Gastroesophageal sphincter (tissue), 4 donors: ENCODE measurements around the gene EXOC4. TPM values are rescaled to one million over a fixed set of nuclear protein-coding genes. Genes with fewer than 3 reads are reported as not detected.

Experiments
- ATAC-seq: fragments of 150-250 bp; one replicate; pipeline ENCODE4 v1.9.1; 2016; ENCODE audit warnings: mild to moderate bottlenecking, moderate library complexity
- H3K27ac ChIP-seq, 4 donors: fragments of 200-600 bp; sonication (generic) in 3 of 4; 1 replicate in 3 of 4; 2 replicates in 1 of 4; pipeline ENCODE4 v1.5.1; 2016 to 2019
- H3K27me3 ChIP-seq: fragments of 200-600 bp; sonication (generic); one replicate; pipeline ENCODE4 v1.5.1; 2019
- H3K36me3 ChIP-seq, 2 donors: fragments of 200-600 bp; sonication (generic); one replicate each; pipeline ENCODE4 v1.5.1; 2019; ENCODE audit warnings: control low read depth in 1 of 2
- H3K4me1 ChIP-seq, 3 donors: fragments of 200-600 bp; sonication (generic); 1 replicate in 2 of 3; 2 replicates in 1 of 3; pipeline ENCODE4 v1.5.1; 2016 to 2019; ENCODE audit warnings: control low read depth in 2 of 3
- H3K4me3 ChIP-seq, 2 donors: fragments of 200-600 bp; sonication (generic); one replicate each; pipeline ENCODE4 v1.5.1; 2019; ENCODE audit warnings: mild to moderate bottlenecking in 1 of 2, moderate library complexity in 1 of 2
- H3K9me3 ChIP-seq, 3 donors: fragments of 200-600 bp; sonication (generic); one replicate each; pipeline ENCODE4 v1.5.1; 2017 to 2019; ENCODE audit warnings: control low read depth in 2 of 3
- EP300 ChIP-seq: sonication (generic); formaldehyde crosslinking; IDR thresholded peaks from one replicate; pipeline ENCODE4 v1.6.1; 2017; ENCODE audit warnings: antibody characterized with exemption, mild to moderate bottlenecking
- POLR2A ChIP-seq, 2 donors: fragments of 450-650 bp; IDR thresholded peaks; one replicate each; pipeline ENCODE4 v1.6.1; 2017; ENCODE audit warnings: antibody characterized with exemption in 2 of 2, mild to moderate bottlenecking in 2 of 2, moderate library complexity in 1 of 2
- POLR2AphosphoS5 ChIP-seq: sonication (generic); formaldehyde crosslinking; IDR thresholded peaks from one replicate; pipeline ENCODE4 v1.6.1; 2017; ENCODE audit warnings: antibody characterized with exemption
- WGBS, 2 donors: methylation state at CpG; one replicate each; pipeline ENCODE4 v1.1.5; 2018; ENCODE audit warnings: low coverage in 1 of 2; 5-methylcytosine and 5-hydroxymethylcytosine counted together
- total RNA-seq, 4 donors: library from RNA; depleted of rRNA; stranded (reverse); fragments of >200 nt; gene quantifications; one replicate each; pipeline ENCODE4 v1.1.0, GENCODE V29; 2016
- TF ChIP-seq, protein P1 (sequence below), 4 experiments: fragments of 200-600 bp in 2 of 4; fragments of 450-650 bp in 2 of 4; sonication (generic) in 1 of 4; IDR thresholded peaks; one replicate each; pipeline ENCODE4 v1.5.1; 2017 to 2019; ENCODE audit warnings: antibody characterized with exemption in 4 of 4, mild to moderate bottlenecking in 2 of 4, moderate library complexity in 2 of 4

The EXOC4 gene
- total RNA-seq, 4 donors from 2014 or later: 46.3 to 85.8 (median 51.9) TPM

DNA sequence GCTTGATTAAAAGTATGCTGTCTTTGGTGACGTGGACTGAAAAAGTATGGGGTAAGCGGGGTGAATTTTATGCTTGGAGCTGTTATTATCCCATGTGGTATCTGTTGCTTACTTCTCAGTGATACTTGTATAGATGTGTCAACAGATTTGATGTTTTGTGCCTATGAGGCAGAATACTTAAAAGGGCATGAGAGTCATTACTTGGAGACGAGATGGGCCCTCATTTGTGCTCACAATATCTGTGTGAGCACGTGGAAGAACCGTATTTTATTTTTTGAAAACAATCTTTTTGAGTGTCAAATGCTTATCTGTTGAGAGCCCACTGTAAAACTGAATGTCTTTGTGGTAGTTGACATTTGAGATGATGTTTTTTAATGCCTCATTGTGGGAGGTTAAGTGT is 281.9 kb downstream of the EXOC4 start:
- no peaks in the 10 kb centered on the region for H3K27me3 ChIP-seq
- no peaks in the 10 kb centered on the region for H3K9me3 ChIP-seq
- 92 to 98% methylated on average over 5 of the region's 5 CpGs for WGBS, 2 donors
- no peak overlapping the region for H3K4me3 ChIP-seq
- no peak for ATAC-seq
- TF ChIP-seq EP300 (no peak), POLR2AphosphoS5 (no peak), POLR2A (IDR thresholded peaks at IDR 0.05) (no peak)
- TF ChIP-seq, protein P1, sequence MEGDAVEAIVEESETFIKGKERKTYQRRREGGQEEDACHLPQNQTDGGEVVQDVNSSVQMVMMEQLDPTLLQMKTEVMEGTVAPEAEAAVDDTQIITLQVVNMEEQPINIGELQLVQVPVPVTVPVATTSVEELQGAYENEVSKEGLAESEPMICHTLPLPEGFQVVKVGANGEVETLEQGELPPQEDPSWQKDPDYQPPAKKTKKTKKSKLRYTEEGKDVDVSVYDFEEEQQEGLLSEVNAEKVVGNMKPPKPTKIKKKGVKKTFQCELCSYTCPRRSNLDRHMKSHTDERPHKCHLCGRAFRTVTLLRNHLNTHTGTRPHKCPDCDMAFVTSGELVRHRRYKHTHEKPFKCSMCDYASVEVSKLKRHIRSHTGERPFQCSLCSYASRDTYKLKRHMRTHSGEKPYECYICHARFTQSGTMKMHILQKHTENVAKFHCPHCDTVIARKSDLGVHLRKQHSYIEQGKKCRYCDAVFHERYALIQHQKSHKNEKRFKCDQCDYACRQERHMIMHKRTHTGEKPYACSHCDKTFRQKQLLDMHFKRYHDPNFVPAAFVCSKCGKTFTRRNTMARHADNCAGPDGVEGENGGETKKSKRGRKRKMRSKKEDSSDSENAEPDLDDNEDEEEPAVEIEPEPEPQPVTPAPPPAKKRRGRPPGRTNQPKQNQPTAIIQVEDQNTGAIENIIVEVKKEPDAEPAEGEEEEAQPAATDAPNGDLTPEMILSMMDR (IDR thresholded peaks at IDR 0.05): no peak
- no peaks in the 10 kb centered on the region for H3K36me3 ChIP-seq
- H3K27ac ChIP-seq: no peak overlapping the region
- H3K4me1 ChIP-seq: peaks cover 0 to 7% (median 0%) of the 10 kb centered on the region in 3 donors

DNA sequence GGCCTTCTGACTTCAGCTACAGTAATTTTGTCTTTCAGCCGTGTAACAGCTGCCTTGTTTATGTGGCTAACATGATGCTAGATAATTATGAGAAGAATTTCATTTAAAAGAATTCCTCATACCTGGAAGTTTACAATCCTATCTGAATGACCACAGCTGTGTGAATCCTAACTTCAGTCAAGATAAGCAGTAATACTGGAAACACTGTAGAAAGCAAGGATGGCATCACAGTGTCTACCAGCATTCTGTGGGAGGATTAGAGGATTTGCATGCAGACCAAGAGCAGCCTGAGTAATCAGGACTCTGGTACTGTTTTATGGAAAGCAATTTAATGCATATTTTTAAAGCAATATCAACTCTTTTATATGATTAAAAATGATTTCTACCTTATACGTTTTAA is 282.4 kb downstream of the EXOC4 start:
- H3K27me3 ChIP-seq: no peaks in the 10 kb centered on the region
- no peak overlapping the region for H3K4me3 ChIP-seq
- no peaks in the 10 kb centered on the region for H3K9me3 ChIP-seq
- TF ChIP-seq POLR2A (IDR thresholded peaks at IDR 0.05) (no peak), POLR2AphosphoS5 (no peak), EP300 (no peak)
- TF ChIP-seq, protein P1 (IDR thresholded peaks at IDR 0.05): no peak
- 82 to 83% methylated on average over 2 of the region's 2 CpGs for WGBS, 2 donors
- no peak overlapping the region for H3K27ac ChIP-seq
- ATAC-seq: no peak
- no peaks in the 10 kb centered on the region for H3K36me3 ChIP-seq
- peaks cover 0 to 4% (median 0%) of the 10 kb centered on the region in 3 donors for H3K4me1 ChIP-seq

DNA sequence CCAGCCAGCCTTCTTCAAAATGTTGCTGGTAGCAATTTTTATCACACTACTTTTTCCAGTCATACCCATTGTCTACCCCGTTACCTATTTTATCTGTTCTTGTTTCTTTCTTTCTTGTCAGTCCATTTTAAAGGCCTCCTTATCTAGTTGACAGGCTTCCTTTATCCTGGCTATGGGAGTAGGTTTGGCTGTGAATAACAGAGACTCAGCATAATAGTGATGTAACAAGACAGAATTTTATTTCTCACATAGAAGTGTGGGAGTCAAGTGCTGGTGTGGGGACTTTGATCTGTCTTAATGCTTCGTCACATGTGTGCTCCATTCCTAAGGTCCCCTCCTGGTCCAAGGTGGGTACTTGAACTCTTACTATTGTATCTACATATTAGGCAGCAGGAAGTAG is 283.6 kb downstream of the EXOC4 start:
- Histone ChIP-seq H3K4me1 (no peaks in the 10 kb centered on the region), H3K27ac (no peak overlapping the region), H3K36me3 (no peaks in the 10 kb centered on the region), H3K4me3 (no peak overlapping the region), H3K9me3 (no peaks in the 10 kb centered on the region), H3K27me3 (no peaks in the 10 kb centered on the region)
- TF ChIP-seq, protein P1 (IDR thresholded peaks at IDR 0.05): no peak
- TF ChIP-seq POLR2A (IDR thresholded peaks at IDR 0.05) (no peak), EP300 (no peak), POLR2AphosphoS5 (no peak)
- no peak for ATAC-seq
- WGBS, 2 donors: 100% methylated on average over 1 to 2 of the region's 2 CpGs

DNA sequence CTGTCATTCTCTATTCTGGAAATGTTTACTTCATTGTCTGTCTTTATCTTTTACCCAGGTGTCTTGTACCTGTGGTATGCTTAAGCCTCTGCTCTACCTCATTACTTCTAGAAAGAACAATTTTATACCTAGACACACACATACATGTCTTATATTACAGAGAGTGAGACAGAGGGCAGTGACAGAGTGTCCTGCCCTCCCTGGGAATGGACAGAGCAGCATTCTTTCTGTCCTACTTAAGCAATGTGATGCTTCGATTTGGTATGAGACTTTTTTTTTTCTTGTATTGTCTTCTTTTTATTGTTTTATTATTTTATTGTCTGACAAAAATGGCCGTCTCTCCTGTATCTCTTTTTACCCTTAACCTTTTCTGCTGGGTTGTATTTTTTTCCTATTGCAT is 286.1 kb downstream of the EXOC4 start:
- Histone ChIP-seq H3K27me3 (no peaks in the 10 kb centered on the region), H3K36me3 (no peaks in the 10 kb centered on the region), H3K27ac (no peak overlapping the region), H3K4me1 (no peaks in the 10 kb centered on the region), H3K4me3 (no peak overlapping the region), H3K9me3 (no peaks in the 10 kb centered on the region)
- TF ChIP-seq, protein P1 (IDR thresholded peaks at IDR 0.05): no peak
- no peak for TF ChIP-seq POLR2A (IDR thresholded peaks at IDR 0.05)
- TF ChIP-seq POLR2AphosphoS5: no peak
- no peak for TF ChIP-seq EP300
- 72% methylated on average over 2 of the region's 2 CpGs; no CpG with 5 or more reads in 1 of the 2 donors for WGBS, 2 donors
- ATAC-seq: no peak

DNA sequence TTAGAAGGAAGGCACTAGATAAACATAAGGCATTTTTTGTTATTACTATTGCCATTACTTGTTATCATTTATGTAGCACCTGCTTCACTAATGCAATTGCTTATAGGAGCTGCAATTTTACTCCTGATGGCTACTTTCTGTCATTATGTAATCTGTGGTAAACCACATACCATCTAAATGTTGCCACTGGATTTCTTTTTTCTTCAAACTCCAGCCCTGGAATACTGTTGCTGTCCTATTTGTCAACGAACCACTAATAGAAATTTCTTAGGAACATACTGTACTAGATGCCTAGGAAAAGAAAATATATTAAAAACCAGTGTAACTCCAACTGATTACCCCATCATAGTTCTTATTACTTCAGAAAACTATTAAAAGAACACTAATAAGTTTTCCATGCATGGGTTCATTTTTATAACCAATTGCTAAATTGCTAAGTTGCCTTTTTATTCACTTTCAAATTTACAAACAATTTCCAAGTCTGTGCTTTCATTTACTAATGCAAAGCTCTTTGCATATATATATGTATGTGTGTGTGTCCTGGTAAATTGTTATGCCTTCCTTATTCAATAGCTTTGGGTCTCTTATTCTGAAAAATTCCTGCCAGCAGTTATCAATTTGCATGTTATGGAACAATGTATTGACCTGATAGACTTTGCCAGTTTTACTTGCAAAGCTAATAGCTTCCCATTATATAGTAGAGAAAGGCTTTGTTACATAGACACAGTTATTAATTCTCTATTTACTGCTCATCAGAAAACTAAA is 287.4 kb downstream of the EXOC4 start:
- no peaks in the 10 kb centered on the region for H3K9me3 ChIP-seq
- no peak overlapping the region for H3K4me3 ChIP-seq
- H3K36me3 ChIP-seq: no peaks in the 10 kb centered on the region
- H3K27ac ChIP-seq: no peak overlapping the region
- TF ChIP-seq POLR2AphosphoS5: no peak
- TF ChIP-seq, protein P1 (IDR thresholded peaks at IDR 0.05): no peak
- no peak for TF ChIP-seq EP300
- no peak for TF ChIP-seq POLR2A (IDR thresholded peaks at IDR 0.05)
- WGBS, 2 donors: 88 to 100% methylated on average over 1 of the region's 1 CpG
- H3K4me1 ChIP-seq: no peaks in the 10 kb centered on the region
- H3K27me3 ChIP-seq: no peaks in the 10 kb centered on the region
- ATAC-seq: no peak
